Measurements from ENCODE around the gene CEP104. TPM values are rescaled to one million over a fixed set of nuclear protein-coding genes. Genes with fewer than 3 reads are reported as not detected.

The CEP104 gene
- total and polyA plus RNA-seq, 9 of the 15 experiments (the other 6 are each of a cell fraction or from before 2014, with no cell fraction given), result 11.2 to 63.4 (median 42.6) TPM

DNA sequence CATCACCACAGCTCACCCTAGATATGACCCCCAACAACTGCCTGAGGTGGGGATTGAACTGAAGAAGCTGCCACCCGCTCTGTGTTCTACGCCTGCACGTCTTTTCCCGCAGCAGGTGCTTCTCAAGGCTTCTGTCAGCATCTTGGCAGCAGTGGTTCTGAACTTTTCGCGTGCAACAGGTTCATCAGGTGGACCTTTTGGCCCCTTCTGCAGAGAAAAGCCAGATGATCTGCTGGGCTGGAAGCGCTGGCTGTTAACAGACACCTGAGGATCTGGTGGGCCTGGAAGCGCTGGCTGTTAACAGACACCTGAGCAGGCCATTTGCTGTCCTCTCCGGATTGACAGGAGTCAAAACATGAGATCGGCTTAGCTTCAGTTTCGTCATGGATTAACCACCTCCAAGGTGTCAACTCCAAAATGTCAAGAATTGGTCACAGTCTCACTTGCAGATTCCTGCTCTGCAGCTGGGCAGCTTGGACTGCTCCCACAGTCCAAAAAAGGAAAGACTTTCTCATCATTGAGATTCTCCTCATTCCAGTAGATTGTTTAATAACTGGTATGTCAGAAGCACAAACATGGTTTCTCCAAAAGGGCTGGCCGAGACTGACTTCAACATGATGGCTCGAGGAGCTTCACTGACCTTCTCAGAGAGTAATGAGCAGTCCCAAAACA is 38.4 kb upstream of the CEP104 start:
- Histone ChIP-seq H3K27ac (ENCODE audit: extremely low read depth, low read depth, low read length) (no peak overlapping the region), H3K9ac (ENCODE audit: insufficient read depth in 1 of 2, low read depth in 2 of 2, low read length in 2 of 2) (0 out of 4 replicates have a peak overlapping the region, but pooled peaks of 1 of the 2 experiments have one; percentile 10), H3K79me2 (ENCODE audit: control insufficient read depth, insufficient read depth, low read length) (peaks cover 73% of the 10 kb centered on the region), H2AFZ (ENCODE audit: low read depth, low read length) (no peak overlapping the region), H3K9me3 (replicated peaks; ENCODE audit: control insufficient read depth, insufficient read depth, low read depth, low read length) (no peaks in the 10 kb centered on the region), H3K27me3 (ENCODE audit: control insufficient read depth in 2 of 2, insufficient read depth in 2 of 2, low read length in 2 of 2) (no peaks in the 10 kb centered on the region), H3K4me3 (no peak overlapping the region), H3K36me3 (ENCODE audit: control insufficient read depth, insufficient read depth, low read length) (peaks cover 52% of the 10 kb centered on the region), H4K20me1 (replicated peaks; ENCODE audit: control insufficient read depth, insufficient read depth, low read length) (peaks cover 10% of the 10 kb centered on the region; the same call in 1 of the 2 replicates), H3K4me1 (replicated peaks in 1 of 2; ENCODE audit: control insufficient read depth in 2 of 2, insufficient read depth in 2 of 2, low read length in 2 of 2) (peaks cover 0 to 15% of the 10 kb centered on the region in 2 experiments; a peak in 4 of 5 replicates), H3K9me1 (ENCODE audit: control insufficient read depth, insufficient read depth, low read length) (no peaks in the 10 kb centered on the region), H3K4me2 (ENCODE audit: insufficient read depth, low read length) (no peak overlapping the region)
- ChIA-PET POLR2A (interaction anchor here (0.6 to 0.8 kb wide), 3 partner anchors 9 to 27 kb away, joined by 3 read pairs; no protein-coding TSS in a partner anchor), CTCF (ENCODE audit: low intra/inter-chr PET ratio) (interaction anchor here (0.6 kb wide), 1 partner anchor 18 kb away, joined by 5 read pairs; no protein-coding TSS in a partner anchor)
- no TSS peak for BruUV-seq (replicated peaks)
- intact Hi-C loops (cut with micrococcal nuclease), result no loop called here
- WGBS (ENCODE audit: insufficient coverage, low coverage, missing lambda C conversion rate), result 94% methylated on average over 13 of the region's 13 CpGs
- FAIRE-seq, result no peak
- in situ Hi-C loops (cut with MboI), result no loop called here
- no peak for ATAC-seq
- no peak for DNase-seq (ENCODE audit: extremely low read depth in 1 of 4, low spot score in 3 of 4)
- TF ChIP-seq, protein P1, sequence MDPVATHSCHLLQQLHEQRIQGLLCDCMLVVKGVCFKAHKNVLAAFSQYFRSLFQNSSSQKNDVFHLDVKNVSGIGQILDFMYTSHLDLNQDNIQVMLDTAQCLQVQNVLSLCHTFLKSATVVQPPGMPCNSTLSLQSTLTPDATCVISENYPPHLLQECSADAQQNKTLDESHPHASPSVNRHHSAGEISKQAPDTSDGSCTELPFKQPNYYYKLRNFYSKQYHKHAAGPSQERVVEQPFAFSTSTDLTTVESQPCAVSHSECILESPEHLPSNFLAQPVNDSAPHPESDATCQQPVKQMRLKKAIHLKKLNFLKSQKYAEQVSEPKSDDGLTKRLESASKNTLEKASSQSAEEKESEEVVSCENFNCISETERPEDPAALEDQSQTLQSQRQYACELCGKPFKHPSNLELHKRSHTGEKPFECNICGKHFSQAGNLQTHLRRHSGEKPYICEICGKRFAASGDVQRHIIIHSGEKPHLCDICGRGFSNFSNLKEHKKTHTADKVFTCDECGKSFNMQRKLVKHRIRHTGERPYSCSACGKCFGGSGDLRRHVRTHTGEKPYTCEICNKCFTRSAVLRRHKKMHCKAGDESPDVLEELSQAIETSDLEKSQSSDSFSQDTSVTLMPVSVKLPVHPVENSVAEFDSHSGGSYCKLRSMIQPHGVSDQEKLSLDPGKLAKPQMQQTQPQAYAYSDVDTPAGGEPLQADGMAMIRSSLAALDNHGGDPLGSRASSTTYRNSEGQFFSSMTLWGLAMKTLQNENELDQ (CRISPR knock-in tag; IDR thresholded peaks at IDR 0.05; ENCODE audit: borderline replicate concordance), result no peak
- no peak for TF ChIP-seq GATAD2A (IDR thresholded peaks at IDR 0.05)
- TF ChIP-seq RUNX1 (IDR thresholded peaks at IDR 0.05; ENCODE audit: low read depth), result no peak
- no peak for TF ChIP-seq LCOR (CRISPR knock-in tag; IDR thresholded peaks at IDR 0.05)
- TF ChIP-seq SETDB1 (IDR thresholded peaks at IDR 0.05; ENCODE audit: low read length), result no peak
- no peak for TF ChIP-seq ZNF212 (CRISPR knock-in tag; IDR thresholded peaks at IDR 0.05)
- TF ChIP-seq, protein P2, sequence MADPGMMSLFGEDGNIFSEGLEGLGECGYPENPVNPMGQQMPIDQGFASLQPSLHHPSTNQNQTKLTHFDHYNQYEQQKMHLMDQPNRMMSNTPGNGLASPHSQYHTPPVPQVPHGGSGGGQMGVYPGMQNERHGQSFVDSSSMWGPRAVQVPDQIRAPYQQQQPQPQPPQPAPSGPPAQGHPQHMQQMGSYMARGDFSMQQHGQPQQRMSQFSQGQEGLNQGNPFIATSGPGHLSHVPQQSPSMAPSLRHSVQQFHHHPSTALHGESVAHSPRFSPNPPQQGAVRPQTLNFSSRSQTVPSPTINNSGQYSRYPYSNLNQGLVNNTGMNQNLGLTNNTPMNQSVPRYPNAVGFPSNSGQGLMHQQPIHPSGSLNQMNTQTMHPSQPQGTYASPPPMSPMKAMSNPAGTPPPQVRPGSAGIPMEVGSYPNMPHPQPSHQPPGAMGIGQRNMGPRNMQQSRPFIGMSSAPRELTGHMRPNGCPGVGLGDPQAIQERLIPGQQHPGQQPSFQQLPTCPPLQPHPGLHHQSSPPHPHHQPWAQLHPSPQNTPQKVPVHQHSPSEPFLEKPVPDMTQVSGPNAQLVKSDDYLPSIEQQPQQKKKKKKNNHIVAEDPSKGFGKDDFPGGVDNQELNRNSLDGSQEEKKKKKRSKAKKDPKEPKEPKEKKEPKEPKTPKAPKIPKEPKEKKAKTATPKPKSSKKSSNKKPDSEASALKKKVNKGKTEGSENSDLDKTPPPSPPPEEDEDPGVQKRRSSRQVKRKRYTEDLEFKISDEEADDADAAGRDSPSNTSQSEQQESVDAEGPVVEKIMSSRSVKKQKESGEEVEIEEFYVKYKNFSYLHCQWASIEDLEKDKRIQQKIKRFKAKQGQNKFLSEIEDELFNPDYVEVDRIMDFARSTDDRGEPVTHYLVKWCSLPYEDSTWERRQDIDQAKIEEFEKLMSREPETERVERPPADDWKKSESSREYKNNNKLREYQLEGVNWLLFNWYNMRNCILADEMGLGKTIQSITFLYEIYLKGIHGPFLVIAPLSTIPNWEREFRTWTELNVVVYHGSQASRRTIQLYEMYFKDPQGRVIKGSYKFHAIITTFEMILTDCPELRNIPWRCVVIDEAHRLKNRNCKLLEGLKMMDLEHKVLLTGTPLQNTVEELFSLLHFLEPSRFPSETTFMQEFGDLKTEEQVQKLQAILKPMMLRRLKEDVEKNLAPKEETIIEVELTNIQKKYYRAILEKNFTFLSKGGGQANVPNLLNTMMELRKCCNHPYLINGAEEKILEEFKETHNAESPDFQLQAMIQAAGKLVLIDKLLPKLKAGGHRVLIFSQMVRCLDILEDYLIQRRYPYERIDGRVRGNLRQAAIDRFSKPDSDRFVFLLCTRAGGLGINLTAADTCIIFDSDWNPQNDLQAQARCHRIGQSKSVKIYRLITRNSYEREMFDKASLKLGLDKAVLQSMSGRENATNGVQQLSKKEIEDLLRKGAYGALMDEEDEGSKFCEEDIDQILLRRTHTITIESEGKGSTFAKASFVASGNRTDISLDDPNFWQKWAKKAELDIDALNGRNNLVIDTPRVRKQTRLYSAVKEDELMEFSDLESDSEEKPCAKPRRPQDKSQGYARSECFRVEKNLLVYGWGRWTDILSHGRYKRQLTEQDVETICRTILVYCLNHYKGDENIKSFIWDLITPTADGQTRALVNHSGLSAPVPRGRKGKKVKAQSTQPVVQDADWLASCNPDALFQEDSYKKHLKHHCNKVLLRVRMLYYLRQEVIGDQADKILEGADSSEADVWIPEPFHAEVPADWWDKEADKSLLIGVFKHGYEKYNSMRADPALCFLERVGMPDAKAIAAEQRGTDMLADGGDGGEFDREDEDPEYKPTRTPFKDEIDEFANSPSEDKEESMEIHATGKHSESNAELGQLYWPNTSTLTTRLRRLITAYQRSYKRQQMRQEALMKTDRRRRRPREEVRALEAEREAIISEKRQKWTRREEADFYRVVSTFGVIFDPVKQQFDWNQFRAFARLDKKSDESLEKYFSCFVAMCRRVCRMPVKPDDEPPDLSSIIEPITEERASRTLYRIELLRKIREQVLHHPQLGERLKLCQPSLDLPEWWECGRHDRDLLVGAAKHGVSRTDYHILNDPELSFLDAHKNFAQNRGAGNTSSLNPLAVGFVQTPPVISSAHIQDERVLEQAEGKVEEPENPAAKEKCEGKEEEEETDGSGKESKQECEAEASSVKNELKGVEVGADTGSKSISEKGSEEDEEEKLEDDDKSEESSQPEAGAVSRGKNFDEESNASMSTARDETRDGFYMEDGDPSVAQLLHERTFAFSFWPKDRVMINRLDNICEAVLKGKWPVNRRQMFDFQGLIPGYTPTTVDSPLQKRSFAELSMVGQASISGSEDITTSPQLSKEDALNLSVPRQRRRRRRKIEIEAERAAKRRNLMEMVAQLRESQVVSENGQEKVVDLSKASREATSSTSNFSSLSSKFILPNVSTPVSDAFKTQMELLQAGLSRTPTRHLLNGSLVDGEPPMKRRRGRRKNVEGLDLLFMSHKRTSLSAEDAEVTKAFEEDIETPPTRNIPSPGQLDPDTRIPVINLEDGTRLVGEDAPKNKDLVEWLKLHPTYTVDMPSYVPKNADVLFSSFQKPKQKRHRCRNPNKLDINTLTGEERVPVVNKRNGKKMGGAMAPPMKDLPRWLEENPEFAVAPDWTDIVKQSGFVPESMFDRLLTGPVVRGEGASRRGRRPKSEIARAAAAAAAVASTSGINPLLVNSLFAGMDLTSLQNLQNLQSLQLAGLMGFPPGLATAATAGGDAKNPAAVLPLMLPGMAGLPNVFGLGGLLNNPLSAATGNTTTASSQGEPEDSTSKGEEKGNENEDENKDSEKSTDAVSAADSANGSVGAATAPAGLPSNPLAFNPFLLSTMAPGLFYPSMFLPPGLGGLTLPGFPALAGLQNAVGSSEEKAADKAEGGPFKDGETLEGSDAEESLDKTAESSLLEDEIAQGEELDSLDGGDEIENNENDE (IDR thresholded peaks at IDR 0.05; ENCODE audit: low read depth, low read length), result no peak
